Activated CD8-positive, alpha-beta memory T cell treated with anti-CD3 and anti-CD28 coated beads for 48 hours (primary cell): ENCODE results near the gene ATP8B1.
"Not testable (repeated sequence)": the region's sequence is repeated elsewhere in the genome, so short reads cannot be mapped to it uniquely, and the experiment has no call there.

Experiments
- DNase-seq, 3 experiments: peaks; one replicate each; pipeline ENCODE4 v3.0.0-alpha.2; 2020; ENCODE audit warnings: low read depth in 2 of 3, low spot score in 2 of 3

The ATP8B1 gene

DNA sequence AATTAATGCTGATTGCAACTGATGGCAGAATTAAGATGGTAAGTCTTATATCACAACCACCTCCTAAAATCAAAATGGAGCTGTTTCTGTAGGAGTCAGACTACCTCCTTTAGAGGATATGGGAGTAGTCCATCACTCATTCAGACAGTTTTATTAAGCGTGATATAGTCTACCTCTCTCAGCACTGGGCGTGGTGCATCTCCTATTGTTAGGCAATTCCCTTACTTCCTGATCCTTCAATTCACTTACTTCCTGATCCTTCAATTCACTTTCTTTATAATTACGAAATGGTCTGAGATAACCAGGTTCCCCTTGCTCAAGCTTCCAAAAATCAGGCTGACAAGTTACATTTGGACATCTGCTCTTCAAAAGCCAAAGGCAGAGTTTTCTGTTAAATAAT, 31.9 kb downstream of the ATP8B1 start:
- no peak for DNase-seq

DNA sequence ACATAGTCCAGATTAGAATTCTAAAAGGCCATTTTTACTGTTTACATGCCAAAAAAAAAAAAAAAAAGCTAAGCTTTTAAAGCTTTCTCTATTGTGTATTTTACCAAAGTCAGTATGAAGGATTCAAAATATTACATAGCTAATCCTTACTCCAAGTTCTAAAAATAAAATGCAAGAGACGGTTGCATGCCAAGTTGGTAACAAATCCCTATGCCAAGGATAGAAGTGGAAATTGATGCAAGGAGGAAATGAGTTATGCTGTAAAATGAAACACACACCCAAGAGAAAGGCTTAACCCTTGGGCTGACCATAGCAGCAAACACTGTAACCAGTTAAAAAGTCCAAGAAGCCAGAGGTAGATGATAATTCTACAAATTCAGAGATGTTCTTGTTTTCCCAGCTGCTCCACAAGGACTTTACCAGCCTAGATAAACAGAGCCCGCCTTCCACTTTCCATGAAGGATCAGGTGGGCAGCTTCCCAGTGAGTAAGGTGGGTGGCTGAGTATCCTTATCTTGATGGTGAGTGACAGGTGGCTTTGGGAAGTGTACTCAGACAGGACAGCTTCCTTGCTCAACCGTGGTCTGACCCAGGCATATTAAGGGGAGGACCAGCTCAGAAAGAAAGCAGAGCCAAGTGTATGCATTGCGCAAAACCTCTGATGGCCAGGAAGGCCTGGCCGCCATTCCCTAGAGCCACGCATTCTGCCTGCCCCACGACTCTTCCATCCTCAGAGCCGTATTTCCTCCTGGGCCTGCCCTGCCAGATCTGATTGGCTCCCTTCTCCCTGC, 34.4 kb downstream of the ATP8B1 start:
- DNase-seq: no peak

DNA sequence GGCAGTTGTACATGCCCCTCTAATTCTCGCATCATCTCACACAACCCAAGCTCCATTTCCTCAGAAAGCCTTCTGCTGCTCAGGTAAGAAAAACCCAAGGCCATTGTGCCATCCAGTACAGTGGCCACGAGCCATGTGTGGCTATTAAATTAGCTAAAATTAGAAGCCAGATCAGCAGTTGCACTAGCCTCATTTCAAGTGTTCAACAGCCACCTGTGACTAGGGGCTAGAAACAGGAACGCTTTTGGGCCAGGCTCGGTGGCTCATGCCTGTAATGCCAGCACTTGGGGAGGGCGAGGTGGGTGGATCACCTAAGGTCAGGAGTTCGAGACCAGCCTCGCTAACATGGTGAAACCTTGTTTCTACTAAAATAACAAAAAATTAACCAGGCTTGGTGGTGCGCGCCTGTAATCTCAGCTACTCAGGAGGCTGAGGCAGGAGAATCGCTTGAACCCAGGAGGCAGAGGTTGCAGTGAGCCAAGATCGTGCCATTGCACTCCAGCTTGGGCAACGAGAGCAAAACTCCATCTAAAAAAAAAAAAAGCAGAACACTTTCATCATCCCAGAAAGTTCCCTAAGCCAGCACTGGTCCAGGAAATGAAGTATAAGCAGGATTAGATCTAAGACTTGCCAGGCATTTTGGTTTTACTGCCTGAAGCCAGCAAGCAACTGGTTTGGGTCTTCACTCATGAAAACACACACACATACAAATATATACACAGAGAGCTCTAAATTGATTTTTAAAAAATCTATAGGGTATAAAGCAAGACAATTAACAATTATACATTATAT, 35.7 kb downstream of the ATP8B1 start:
- DNase-seq: no peak

DNA sequence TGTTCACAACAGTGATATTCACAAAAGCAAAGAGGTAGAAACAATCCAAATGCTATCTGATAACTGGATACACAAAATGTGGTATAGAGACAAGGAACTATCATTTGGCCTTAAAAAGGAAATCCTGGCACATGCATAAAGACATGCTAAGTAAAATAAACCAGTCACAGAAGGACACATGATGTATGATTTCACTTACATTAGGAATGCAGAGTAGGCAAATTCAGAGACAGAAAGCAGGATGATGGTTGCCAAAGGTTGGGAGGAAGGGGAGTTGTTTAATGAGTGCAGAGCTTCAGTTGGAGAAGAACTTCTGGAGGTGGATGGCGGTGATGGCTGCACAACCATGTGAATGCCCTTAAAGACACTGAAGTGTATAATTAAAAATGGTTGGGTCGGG, 38.1 kb downstream of the ATP8B1 start:
- no peak for DNase-seq

DNA sequence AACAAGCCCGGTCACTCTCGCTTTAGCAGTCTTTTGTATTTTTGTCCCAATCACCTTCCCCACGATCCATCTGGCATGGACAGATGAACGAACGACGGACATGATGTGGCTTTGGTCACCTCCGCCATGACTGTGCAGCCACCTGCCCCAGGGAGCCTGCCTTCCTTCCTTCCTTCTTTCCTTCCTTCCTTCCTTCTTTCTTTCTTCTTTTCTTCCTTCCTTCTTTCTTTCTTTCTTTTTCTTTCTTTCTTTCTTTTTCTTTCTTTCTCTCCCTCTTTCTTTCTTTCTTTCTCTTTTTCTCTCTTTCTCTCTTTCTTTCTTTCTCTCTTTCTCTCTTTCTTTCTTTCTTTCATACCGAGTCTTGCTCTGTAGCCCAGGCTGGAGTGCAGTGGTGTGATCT, 39.0 kb downstream of the ATP8B1 start:
- no peak for DNase-seq

DNA sequence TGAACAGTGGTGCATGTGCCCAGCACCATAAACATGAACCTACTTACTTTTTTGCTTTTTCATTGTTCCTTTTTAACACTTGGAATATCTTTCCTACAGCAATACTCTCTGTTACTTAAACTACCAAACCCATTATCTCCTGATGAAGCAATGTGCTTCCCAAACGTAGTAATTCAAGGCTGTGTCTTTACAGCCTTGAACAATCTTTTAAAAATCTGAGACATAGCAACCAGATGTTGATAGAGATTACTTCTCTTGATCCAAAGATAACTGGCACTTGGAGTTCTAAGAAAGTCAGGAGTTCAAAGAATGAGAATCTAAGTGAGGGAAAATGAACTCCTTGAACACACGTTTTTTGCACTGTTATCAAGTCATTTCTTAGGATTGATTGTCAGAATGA, 40.4 kb downstream of the ATP8B1 start:
- DNase-seq: no peak

DNA sequence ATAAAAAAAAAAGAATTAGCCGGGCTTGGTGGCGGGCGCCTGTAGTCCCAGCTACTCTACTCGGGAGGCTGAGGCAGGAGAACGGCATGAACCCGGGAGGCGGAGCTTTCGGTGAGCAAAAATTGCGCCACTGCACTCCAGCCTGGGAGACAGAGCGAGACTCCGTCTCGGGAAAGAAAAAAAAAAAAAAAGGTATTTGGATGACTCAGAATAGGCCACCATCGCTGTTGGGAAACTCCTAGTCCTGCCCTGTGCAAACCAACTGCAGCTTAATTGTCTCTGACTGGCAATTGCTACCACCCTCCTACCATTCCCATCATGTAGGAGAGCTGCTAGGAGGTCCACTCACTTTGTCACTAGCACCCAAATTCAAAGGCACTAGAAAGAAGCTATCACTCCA, 43.5 kb downstream of the ATP8B1 start:
- no peak for DNase-seq

DNA sequence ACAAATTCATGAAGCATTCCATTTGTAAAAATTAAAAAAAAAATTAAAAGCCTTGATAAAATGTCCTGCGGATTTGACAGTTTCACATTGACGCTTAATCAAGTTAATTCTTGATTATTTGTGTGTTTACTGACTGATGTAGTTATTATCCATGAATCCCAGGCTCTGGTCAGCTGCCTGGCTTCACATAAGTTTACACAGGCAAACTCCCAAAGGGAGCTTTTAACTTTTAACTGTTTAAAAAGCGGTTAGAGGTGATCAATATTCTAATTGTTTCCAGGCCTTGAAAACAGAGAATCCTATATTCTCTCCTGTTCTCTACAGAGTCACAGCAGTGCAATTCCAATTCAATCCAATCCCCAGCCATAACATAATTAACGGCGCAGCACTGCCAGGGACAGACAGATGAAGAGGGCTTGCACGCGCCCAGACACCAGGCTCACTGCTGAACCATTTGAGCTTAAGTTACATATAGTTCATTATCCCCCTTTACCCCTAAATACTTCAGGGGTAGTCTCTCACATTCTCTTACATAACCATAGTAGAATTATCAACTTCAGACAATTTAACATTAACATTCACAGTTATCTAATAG, 47.5 kb downstream of the ATP8B1 start:
- no peak for DNase-seq

DNA sequence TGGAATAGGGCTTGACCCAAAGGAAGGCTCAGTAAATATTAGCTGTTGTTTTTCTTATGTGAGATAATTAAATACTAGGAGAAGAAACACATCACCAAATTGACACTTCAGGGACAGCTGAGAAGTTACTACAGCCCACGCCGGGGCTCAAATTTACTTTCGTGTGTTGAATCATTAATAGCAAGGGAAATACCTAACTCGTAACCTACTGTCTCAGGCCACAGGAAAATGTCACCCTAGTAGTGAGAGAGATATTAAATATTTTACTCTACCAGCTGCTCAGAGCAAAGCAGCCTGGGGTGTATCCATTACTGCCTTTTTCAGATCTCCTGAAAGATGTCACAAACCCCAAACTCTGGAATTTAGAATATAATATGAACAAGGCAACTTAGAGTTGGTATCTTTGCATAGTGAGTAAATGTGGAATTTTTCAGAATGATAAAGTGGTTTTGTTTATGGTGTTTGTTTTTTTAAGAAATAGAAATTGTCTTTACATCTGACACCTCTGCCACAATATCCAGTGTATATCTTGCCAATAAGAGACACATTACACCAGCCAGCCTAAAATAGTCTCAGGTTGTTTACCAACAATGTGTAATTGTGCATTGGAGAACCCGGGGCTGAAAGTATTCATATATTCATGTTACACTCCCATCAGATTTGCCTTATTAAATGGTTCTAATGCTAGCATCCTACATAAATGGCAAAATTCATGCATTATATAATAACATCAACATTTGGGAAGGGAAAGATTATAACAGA, 48.4 kb downstream of the ATP8B1 start:
- no peak for DNase-seq

DNA sequence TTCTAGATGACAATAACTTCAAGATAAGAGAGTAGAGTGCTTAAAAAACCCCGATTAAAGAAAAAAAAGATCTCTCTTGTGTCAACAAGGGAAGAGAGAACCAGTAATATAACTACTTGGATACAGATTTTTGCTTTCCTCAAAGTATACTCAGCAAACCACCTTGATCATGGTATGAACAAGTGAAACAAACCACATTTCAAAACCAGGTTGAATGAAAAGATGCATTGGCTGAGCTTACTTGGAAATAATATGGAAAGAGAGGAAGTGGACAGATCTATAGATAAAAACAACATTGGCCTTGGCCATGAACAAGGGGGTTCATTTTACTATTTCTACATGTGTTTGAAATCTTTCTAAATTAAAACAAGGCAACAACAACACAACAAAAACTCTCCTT, 50.1 kb downstream of the ATP8B1 start:
- no peak for DNase-seq

DNA sequence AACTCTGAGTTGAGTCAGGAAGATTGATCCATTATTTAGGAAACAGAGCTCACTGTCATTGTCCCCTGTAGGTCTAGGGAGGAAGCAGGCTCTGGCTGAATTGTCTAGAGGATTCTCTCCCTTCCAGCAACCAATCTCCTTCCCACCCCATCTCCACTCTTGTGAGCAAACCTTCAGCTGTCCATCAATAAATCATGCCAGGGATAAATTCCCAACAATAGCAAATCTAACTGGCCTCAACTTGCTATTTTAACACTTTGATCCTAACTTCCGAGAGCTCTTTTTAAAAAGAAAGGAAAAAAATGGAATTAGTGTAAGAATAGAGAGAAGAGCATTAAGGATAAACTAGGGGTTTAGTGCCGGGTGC, 53.5 kb downstream of the ATP8B1 start:
- no peak for DNase-seq

DNA sequence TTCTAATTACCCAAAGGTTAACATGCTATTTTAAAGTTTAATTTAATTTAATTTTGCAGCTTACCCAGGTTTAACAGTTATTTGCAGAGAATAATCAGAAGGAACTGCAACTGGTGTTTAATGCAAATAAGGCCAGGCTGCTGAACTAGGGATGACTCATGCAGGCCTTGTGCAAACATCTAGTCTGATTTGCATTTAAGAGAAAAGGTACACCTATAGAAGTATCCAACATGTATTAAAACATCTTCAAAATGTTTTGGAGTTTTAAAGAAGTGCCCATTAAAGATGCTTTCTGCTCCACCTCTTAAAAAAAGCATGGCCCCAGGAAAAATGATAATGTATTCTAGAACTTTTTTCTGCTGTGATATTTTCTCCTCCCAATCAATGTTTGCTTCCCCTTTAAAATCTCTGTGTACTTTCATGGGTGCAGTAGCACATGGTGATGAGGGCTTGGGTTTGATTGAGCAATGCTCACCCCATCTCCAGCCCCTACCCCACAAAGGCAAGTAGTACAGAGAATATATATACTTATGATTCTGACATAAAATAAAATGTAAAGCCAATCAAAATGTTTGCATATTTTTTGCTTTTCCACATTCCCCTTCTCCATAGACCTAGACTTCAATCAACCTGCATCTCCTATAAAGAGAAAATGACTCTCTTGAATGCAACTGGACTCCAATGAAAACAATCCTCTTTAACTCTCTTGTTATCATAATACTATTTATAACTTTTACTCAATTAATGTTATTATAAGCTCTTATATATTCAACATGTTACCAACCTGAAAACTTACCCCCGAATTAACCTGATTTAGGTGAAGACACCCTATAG, 54.1 kb downstream of the ATP8B1 start:
- DNase-seq: no peak

DNA sequence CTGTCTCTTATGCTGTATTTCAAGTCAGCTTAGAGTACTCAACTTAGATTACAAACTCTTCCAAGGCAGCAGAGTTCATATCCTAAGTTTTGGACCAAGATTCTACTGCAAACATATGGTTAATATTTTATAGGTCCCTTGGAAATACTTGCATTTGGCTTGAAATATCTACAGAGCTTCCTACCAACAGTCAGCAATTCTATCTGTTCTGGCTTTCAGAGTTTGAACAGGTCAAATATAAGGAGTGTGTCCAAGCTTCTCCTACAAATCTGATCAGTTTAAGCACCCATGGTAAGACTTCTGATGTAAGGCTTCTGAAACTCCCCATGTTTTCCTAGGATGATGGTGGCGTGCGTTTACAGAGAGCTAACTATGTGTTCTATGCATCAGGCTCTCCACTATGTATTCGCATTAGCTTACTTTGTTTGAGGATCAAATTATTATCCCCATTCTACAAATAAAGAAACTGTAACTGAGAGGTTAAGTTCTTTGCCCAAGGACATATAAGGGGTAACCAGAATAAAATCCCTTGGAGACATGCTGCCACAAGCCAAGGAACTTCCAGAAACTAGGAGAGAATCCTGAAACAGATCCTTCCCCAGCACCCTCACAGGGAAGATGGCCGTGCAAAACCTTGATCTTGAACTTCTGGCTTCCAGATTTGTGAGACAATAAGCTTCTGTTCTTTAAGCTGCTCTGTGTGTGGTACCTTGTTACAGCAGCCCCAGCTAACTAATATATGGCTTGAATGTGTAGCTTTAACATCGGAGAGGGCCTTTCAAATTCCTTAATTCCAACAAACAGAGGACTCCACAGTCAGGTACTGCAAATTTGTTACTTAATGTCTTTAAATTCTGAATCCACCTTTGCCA, 55.1 kb downstream of the ATP8B1 start:
- DNase-seq: no peak

DNA sequence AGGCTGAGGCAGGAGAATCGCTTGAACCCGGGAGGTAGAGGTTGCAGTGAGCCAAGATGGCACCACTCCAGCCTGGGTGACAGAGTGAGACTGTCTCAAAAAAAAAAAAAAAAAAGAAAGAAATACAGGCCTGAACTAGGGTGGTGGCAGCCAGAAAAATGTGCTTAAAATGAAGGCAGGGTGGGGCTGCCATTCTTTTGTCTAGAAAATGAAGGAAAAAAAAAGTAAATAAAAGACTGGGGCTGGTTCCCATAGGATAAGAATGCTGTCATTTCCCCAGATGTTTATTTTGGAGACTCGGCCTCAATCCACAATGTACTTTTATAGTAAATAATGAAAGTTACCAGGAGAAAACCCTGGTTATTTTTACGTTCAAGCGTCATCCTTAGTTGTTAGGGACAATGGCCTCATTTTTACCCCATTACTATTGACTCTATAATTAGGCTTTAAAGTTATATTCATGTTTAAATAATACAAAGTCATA, 58.9 kb downstream of the ATP8B1 start:
- DNase-seq: no peak

DNA sequence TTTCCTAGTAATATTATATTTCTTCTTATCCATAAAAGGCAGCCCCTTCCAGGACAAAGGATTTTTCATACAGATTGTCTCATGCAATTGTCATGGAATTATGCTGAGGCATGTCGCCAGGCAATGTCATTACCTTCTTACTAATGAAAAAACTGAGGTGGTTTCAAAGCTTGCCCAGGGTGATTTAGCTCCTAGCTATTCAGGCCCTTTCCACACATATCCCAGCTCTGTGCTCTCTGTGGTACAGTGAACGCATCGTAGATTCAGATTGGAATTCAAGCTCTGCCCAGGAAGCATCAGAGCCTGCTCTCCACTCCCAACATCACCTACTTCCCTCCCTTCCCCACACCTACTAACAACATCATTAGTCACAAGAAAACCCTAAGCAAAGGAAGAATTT, 60.1 kb downstream of the ATP8B1 start:
- no peak for DNase-seq

DNA sequence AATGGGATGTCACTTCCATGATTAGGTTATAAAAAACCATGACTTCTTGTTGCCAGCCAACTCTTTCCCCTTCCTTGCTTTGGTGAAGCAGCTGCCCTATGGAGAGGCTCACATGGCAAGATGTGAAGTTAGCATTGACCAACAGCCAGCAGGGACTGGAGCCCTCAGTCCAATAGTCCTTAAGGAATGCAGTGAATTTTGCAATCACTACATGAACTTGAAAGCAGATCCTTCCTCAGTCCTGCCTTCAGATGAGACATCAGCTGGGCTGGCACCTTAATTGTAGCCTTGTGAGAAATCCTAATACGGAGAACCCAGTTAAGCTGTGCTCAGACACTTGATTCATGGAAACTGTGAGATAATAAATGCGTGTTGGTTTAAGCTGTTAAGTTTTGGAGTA, 61.8 kb downstream of the ATP8B1 start:
- no peak for DNase-seq

DNA sequence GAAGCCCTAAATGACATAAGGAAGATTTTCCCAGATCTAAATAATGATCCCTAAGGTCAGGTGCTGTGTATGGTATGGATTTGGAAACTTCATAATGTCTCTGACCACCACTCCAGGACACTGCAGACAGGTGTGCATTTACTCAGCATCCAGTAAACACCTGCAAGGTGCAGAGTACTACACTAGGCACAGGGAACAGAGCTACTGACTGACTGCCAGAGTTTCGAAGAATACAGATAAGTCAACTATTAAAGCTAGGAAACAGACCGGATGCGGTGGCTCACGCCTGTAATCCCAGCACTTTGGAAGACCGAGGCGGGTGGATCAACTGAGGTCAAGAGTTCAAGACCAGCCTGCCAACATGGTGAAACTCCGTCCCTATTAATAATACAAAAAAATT, 65.0 kb downstream of the ATP8B1 start:
- DNase-seq: no peak

DNA sequence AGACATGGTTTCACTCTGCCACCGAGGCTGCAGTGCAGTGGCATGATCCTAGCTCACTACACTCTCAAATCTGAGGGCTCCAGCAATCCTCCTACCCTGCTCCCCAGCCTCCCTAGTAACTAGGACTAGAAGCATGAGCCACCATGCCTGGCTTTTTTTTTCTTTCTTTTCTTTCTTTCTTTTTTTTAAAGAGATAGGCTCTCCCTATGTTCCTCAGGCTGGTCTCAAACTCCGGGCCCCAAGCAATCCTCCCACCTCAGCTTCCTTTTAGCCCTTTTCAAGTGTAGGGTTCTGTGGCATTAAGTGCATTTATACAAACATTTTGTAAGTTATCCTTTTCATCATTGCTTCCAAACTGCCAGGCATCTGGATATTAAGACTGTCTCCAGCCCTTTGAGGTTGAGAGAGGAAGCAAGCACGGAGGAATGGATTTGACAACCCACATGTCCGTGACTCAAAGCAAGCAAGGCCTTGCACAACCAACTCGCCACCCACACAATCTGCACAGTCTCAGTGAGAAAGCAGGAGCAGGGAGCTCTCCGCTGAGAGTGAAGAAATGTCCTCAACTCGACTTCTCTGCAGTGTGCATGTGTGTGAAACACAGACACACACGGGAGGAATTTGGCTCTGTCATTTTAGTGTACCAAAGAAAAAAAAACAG, 65.6 kb downstream of the ATP8B1 start:
- DNase-seq: no peak

DNA sequence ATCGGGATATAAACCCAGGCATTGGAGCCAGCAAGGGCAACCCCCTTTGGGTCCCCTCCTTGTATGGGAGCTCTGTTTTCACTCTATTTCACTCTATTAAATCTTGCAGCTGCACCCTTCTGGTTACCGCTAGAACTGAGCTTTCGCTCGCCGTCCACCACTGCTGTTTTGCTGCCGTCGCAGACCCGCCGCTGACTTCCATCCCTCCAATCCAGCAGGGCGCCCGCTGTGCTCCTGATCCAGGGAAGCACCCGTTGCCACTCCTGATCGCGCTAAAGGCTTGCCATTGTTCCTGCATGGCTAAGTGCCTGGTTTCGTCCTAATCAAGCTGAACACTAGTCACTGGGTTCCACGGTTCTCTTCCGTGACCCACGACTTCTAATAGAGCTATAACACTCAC, 68.1 kb downstream of the ATP8B1 start:
- not testable (repeated sequence) for DNase-seq
